Omental fat pad (tissue), 4 donors: ENCODE results near the gene RBBP8NL. TPM values are rescaled to one million over a fixed set of nuclear protein-coding genes. Genes with fewer than 3 reads are reported as not detected.

ENCODE experiments used
- ATAC-seq: fragments of 150-250 bp; one replicate; pipeline ENCODE4 v1.9.1; 2016; ENCODE audit warnings: mild to moderate bottlenecking, moderate library complexity; ENCODE audit not compliant: low FRiP score
- DNase-seq: peaks from one replicate; pipeline ENCODE4 v3.0.0-alpha.2; 2019; ENCODE audit warnings: low spot score
- total RNA-seq, 4 donors: library from RNA; depleted of rRNA; stranded (reverse); fragments of >200 nt; gene quantifications; one replicate each; pipeline ENCODE4 v1.1.0, GENCODE V29; 2016
- TF ChIP-seq, protein P1 (sequence below), 3 donors: fragments of 450-650 bp; IDR thresholded peaks; one replicate each; pipeline ENCODE4 v1.5.1; 2016 to 2017; ENCODE audit warnings: antibody characterized with exemption in 3 of 3, mild to moderate bottlenecking in 3 of 3, moderate library complexity in 2 of 3

RBBP8NL gene
- total RNA-seq, 4 donors from 2014 or later: not detected

GRCh38 chr20:62409086-62409853 is 18.1 kb downstream of the RBBP8NL start:
- DNase-seq (no peak), ATAC-seq (no peak)
- TF ChIP-seq, protein P1, sequence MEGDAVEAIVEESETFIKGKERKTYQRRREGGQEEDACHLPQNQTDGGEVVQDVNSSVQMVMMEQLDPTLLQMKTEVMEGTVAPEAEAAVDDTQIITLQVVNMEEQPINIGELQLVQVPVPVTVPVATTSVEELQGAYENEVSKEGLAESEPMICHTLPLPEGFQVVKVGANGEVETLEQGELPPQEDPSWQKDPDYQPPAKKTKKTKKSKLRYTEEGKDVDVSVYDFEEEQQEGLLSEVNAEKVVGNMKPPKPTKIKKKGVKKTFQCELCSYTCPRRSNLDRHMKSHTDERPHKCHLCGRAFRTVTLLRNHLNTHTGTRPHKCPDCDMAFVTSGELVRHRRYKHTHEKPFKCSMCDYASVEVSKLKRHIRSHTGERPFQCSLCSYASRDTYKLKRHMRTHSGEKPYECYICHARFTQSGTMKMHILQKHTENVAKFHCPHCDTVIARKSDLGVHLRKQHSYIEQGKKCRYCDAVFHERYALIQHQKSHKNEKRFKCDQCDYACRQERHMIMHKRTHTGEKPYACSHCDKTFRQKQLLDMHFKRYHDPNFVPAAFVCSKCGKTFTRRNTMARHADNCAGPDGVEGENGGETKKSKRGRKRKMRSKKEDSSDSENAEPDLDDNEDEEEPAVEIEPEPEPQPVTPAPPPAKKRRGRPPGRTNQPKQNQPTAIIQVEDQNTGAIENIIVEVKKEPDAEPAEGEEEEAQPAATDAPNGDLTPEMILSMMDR (IDR thresholded peaks at IDR 0.05): no peak

GRCh38 chr20:62408640-62409039 is 18.7 kb downstream of the RBBP8NL start:
- TF ChIP-seq, protein P1 (IDR thresholded peaks at IDR 0.05): no peak
- no peak for ATAC-seq
- DNase-seq: no peak

DNA sequence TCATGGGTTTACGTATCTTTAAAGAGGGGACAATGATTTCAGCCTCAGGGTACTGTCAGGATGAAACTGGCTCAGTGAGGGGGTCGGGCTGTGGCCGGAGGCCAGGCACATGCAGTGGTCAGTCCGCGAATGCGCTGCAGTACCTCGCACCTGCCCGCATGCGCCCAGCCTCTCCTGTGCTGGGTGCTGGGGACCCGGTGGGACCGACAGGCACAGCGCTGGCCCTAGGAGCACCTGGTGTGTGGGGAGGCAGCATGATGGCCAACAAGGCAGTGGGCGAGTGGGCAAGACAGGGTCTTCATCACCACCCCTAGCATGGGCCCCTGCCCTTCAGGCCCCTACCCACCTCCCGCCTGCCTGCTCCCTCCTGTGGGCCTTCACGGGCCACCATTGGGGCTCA is 19.3 kb downstream of the RBBP8NL start:
- ATAC-seq (no peak), DNase-seq (no peak)
- TF ChIP-seq, protein P1 (IDR thresholded peaks at IDR 0.05): no peak

DNA sequence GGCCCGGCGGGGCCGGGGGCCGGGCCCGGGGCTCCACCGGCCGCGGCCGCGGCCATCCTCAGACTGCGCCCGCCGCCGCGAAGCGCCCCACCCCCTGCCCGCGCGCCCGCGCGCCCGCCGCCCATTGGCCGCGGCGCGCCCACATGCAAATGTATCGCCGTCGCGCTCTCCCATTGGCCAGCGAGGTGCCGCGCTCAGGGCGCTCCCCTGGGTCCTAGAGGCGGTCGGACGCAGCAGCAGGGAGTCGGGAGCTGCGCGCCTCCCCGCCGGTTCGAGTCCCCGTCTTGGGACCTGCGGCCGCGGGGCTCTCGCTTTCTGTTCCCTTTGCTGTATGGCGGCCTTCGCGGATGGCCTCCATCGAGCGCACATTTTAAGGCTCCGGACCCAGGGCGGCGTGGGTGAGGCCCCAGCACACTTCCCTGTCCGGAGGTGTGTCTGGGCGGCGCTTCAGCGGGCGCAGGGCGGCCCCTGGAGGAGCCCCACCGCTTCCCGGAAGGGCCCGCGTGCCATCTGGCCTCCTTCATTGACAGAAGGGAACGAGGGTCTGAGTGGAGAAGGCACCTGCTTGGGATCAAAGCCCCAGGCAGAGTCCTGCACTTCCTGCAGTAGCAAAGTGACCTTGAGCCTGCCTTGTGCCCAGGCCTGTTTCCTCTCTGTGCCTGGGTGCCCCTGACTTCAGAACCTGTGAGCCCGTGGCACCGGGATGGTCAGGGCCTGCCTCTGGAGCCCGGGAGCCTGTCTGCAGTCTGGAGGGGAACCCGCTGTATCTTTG is 19.9 kb downstream of the RBBP8NL start, which contains the start of gene CABLES2:
TSS of gene CABLES2 (minus strand) at position 65 of the 772 bp plus-strand sequence. CDS start at position 56, 9 bp downstream.
- peak; percentile 87 for ATAC-seq
- TF ChIP-seq, protein P1 (IDR thresholded peaks at IDR 0.05): no peak
- peak; percentile 81 for DNase-seq

- ATAC-seq (no peak), DNase-seq (no peak)
- TF ChIP-seq, protein P1 (IDR thresholded peaks at IDR 0.05): no peak
Measured at GRCh38 chr20:62406635-62407176, 20.6 kb downstream of the RBBP8NL start.

DNA sequence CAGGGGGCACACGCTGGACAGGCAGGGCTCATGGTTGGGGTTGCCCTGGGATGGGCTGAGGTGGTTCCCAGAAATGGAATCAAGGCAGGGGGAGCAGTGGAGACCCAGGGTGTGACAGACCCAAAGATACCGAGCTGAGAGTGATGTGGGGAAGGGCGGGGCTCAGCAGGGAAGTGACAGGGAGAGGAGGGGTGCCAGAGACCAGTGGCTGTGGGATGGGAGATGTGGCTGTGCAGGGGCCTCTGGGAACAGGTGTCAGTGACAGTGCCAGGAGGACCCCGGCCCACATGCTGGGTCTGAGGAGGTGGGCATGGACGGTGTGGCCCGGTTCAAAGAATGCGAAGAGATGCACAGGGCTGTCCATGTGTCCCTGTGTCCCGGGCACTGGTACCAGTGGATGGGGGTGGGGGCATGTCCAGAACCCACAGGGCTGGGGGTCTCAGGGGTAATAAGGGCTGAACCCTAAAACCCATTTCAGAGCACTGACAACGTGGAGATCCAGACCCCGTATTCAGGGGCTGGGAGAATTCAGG is 21.3 kb downstream of the RBBP8NL start:
- ATAC-seq: no peak
- TF ChIP-seq, protein P1 (IDR thresholded peaks at IDR 0.05): no peak
- DNase-seq: no peak
